CD4-positive, alpha-beta T cell treated with Interleukin-6 at 100 ng/mL for 8 hours (primary cell): ENCODE measurements around the gene GLB1L2.

Experiments used
- DNase-seq: peaks from one replicate; pipeline ENCODE4 v3.0.0-alpha.2; 2020; ENCODE audit warnings: mixed read lengths, low spot score

The GLB1L2 gene

DNA sequence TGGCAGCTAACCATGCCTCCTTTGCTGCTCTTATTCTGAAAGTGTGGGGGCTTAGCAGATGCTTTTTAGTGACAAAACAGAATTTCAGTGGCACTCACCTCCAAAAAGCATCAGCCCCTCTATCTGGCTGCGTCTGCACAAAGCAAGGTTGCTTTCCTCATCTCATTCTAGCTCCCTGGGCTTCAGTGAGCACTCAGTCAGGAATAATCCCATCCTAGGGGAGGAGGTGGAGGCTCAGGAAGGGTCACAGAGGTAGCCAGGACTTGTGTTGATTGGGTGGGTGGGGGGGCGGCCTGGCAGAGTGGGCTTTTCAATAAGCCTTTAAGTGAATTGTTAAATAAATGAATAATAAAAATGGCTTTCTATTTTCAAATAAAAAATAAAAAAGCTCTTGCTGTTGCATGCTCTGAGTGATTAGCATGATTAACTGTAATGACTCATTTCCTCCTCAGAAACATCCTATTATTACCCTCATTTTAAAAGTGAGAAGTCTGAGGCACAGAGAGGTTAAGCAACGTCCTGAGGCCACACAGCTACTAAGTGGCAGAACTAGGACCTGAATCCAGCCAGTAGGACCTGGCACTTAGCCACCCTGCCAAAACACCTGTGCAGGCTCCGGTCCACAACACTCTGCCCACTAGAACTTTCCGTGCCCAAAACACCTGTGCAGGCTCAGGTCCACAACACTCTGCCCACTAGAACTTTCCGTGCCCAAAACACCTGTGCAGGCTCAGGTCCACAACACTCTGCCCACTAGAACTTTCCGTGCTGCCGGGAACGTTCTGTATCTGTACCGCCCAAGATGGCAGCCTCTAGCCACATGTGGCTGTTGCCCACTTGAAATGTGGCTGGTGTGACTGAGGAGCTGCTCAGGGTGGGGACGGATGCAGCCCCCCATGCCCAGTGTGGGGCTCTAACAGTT is 74.7 kb downstream of the GLB1L2 start:
- no peak for DNase-seq

DNA sequence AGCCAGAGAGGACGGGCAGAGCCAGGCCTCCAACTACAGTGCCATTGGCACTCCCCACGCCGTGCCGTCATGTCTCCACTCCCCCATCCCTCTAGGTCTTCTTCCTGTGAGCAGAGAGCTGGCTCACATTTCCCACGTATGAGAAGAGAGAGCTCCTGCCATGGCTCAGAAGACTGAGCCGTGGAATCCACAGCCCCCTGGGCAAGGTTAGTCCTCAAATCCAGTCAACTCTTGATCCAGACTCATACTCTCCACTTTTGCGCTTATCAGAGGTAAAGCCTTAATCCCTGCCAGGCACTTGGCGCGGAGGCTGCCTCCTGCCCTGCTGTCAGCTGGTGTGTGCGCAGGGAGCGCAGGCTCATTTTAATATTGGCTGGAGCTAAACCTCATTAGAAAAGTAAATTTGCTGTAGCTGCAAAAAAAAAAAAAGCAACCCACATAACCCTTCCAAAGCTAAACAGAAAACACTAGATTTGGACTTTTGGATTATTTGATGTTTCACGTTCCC is 75.6 kb downstream of the GLB1L2 start:
- no peak for DNase-seq

DNA sequence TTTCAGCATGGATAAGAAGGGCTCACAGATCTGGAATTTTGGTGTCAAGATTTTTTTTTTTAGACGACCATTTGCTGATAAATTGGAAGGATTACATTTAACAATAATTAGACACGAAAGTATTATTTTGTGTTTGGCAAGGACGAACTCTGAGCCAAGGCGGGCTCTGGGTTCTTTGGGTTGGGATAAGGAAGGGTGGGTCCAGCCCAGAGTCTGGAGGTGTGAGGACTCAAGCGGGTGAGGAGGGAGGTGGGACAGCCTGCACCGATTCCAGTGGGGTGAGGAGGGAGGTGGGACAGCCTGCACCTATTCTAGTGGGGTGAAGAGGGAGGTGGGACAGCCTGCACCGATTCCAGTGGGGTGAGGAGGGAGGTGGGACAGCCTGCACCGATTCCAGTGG is 76.1 kb downstream of the GLB1L2 start:
- no peak for DNase-seq

DNA sequence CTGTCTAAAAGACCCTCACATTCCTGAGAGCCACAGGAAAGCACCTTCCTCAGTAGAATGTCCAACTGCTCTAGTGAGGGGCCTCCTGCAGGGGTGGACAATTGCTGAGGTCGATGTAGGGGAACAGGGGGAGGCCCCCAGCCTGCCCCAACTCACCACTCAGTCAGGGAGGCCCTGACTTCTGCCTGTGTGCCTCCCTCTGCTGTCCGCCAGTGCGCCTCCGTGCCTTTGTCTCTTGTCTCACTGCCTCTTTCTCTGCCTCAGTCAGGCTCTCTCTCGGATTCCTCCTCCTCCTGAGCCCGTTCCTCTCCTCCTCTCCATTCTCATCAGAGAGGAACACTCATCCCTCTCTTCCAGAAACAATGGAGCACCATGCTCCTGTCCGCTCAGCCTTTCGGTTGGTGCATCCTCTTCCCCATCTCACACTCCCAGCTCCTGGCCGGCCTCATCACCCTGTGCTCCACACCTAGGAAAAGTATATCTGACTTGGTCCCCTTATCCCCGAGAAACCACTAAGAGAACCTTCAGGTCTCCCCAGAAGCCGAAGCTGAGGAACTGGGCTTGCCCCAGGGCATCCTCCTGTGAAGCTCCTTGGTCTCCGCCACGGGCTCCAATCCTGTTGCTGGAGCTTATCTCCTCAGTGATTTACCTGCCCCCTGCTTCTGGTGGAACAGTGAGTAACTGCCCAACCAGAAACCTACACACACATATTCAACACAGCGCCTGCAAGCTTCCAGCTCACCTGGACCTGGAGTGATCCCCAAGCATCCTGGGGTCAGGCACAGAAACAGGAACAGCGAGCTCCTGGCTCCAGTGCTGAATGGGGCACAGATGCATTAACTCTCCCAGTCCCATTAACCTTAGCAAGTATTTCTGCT is 78.0 kb downstream of the GLB1L2 start:
- DNase-seq = no peak

DNA sequence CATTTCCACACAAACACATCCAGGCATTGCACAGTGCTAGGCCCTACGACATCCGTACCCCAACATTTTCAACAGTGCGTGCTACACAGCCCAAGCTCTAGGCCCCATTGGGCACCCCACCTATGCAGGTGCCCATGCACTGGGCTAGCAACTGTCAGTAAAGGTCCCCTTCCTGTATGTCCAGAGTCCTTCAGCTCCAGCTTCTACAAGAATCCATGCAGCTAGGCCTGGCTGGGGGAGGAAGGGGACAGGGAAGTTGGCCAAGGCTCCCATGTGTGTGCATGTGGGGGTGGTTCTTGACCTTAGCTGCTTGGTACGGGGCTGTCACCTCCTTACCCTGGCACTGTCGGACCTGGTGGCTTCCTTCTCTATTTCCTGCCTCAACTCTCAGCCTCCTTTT is 79.0 kb downstream of the GLB1L2 start:
- no peak for DNase-seq

DNA sequence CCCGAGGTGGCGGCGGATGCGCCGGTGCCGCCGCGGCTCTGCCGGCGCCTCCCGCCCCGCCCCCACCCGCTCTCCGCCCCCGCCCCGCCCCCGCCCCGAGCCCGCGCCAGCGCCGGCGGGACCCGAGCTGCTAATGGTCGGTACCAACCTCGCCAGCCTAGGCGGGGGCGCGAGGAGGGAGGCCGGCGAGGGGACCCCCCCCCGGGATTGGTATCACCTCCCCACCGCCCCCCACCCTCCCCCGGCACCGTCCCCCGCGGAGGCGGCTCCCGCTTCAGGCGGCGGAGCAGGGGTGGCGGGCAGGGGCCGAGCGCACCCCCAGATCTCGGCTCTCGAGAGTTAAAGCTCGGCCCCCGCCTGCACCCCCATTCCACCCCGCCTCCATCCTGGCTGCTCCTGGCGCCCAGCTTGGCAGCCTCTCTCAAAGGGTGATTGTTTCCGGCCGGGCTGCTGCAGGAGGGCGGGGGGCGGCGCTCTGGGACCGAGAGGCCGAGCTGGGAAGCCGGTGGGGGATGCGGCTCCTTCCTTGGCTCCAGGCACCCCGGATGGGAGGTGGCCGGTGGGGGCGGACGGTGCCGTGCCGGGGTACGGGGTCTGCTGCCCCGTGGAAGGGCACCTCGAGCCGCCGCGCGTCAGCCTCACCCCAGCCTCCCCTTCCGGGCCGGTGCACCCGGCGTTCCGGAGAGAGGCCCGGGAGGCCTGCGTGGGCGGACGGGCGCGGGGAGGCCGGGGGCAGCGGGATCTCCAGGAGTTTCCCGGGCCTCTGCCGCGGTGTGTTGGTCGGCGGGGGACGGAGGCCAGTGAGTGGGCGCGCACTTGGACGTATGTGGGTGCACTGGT is 80.6 kb downstream of the GLB1L2 start, which contains the start of gene B3GAT1:
TSS of gene B3GAT1 (minus strand) at position 40 of the 840 bp plus-strand sequence. CDS start 24,583 bp downstream, outside the sequence.
- no peak for DNase-seq

DNA sequence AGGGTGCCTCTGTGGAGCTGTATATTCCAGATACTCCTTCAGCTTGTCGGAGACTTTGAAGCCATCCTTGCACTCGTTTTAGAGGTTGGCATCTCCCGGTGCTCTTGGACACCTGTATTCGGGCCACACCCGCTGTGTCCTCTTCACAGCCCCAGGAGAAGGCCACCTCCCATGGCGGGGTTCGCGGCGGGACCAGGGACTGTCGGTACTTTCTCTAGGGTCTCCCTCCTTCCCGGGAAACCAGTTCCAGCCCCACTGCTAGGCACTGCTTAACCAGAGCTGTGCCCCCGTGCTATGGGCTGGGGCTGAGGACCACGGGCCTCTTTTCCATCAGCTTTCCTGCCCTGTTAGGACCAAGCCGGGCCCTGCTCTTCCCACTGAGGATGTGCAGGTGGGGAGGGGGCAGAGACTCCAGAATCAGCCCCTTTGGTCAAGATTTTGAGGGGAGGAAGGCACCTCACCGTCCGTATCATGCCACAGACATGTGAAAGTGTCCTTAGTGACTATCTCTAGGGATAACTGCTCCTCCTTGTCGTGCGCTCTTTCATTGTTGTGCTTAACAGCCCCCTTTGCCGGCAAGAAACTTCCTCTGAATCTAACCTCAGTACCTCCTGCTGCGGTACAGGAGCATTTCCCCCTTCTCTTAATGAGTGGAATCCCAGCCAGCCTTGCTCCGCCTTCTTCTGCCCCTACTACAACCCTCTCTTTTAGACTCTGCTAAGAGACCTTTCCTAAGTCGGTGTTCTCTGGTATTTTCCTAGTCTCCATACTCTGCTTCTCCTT is 81.4 kb downstream of the GLB1L2 start:
- no peak for DNase-seq

DNA sequence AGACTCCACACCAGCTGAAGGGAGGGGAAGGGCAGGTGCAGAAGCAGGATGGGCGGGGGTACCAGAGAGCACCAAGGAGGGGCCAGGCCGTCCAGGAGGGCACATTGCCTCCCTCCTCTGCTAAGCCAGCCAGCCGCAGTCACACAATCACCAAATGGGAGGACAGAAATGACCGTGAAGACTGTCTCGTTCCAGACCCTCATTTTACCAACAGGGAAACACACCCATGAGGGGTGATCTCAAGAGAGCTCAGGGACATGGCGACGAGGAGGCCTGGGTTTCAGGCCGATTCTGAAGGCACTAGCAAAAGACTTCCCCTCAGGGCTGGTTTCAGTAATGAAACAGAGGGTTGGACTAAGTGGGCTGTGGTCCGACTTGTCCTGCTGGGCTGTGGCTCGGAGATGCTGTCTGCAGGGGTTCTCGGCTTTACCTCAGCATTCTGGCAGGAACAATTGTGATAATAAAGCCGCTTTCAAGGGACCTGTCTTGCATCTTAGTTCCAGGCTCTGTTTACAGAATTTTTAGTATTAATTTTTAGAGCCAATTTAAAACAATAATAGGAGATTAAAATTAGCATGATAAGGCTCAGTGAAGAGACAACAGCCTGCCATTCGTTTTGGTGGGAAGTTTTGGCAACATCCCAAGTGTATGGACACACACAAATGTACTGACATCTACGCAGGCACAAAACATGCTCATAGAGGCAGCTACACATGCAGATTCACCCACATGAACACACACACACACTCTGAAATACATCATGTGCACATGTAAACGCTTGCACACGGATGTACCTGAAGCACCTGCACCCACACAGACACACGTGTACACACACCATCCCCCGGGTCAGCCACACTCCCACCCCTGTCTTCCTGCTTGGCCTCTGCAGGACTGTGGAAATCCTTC is 82.3 kb downstream of the GLB1L2 start:
- DNase-seq = no peak

DNA sequence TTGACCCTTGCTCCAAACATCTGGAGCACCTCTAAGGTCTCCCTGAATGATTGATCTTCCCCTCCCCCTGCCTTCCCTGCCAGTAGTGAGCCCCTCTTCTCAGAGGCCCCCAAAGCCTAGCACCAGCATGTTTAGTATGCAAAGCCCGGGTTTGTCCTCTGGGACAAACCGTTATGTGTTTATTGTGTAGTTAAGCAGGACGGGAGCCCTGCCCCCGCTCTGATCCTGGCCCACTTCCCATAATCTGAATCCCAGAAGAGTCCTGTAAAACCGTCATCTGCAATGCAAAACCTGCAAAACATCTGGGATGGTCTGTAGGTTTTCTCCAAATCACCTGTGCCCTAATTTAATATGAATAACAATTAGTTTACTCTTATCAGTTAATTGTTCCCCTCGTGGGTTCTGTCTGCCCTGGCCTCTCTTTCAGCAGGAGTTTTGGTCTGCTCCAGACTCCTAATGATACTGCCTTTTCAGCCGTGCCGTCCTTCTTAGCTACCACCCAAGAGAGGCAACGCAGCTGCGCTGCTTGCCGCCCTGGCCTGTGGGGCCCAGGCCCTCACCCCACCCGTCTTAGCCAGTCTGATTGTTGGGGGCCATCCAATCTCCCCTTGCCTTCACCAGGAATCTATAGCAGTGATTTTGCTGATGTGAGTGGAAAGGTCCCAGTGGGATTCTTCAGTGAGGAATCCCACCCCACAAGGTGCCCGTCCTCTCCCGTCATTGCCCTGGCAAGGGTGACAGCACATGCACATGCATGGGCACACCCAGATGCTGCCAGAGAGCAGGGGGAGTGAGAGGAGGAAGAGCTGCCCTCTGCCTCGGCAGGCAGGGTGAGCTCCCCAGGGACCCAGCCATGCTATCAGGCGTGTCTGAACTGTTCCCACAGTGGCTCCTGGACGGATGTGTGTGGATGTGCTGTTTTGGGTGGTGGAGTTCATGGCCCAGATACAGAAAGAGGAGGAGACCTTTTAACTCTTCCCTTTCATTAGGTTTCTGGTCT is 83.3 kb downstream of the GLB1L2 start:
- DNase-seq = no peak

DNA sequence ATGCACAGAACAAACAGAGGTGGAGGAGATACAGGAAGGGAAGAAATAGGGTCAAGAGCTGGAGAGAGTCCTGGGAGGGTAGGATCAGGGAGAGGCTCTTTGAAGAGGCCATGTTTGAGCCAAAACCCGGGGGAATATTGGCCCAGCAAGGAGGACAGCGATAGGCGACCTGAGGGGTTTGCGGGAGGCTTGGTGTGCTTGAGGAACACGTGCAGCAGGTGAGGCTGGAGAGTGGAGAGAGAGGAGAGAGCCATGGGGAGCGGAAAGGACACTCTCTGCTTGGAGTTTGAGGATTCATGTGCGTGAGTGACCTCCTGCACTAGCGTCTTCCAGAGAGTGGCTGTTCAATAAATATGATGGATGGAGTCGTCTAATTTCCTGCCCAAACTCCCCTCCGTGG is 84.9 kb downstream of the GLB1L2 start:
- no peak for DNase-seq

DNA sequence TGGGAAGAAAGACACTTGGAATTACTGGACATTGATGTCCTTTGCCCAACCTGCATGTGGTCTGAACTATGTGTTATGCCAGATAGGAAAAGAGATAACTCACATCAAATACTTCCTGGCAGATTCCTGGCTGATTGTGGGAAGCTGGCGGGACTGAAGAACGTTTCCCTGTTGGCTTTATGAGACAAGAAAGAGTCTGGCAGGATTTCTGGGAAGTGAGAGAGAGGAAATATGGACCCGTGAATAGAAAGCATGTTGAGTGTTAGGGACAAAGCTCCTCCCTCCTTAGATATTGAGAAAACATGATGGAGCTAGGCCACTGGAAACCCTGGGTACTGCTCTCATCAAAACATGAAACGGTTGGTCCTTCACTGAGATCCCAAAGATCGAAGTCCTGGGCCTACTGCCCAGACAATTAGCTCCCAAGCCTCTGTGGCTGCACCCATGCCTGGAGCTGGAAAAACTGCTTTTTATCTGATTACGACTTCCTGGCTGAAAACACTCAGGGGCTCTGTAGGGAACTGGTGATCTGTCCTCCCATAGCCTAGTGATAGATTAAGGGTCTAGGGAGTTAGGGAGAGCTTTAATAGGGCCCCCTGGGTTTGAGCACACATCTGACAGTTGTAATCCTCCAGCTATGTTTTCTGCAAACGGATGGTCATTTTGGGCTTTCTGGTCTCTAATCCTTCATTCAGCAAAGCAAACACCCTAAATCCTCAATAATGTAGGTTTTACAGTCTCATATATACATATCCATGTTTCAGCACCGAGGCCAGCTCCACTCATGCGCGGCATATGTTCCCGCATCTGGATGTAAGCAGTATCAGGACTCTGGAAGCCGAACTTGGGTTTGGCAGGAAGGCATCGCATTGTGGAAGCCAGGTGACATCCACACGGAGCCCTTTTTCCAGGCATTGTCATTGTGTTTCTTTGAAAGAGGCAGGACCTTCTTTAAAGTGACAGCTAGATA is 86.4 kb downstream of the GLB1L2 start:
- DNase-seq = no peak

DNA sequence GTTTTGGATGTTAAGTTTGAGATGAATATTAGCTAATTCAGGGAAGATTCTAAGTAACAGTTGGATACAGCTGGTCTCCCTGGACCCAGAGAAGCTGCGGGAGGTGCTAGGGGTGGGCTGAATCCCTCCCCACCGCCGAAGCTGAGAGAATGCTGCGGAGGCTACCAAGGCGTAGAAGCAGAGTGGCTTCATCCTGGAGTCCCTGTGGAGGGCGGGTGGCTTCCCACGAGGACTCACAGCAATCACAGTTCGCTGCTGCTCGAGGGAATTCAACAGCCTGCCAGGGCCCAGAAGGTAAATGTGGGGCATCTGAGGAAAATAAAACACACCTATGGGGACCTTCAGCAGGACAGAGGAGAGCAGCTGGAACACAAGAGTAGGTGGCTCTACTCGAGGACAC is 91.3 kb downstream of the GLB1L2 start:
- DNase-seq = no peak

DNA sequence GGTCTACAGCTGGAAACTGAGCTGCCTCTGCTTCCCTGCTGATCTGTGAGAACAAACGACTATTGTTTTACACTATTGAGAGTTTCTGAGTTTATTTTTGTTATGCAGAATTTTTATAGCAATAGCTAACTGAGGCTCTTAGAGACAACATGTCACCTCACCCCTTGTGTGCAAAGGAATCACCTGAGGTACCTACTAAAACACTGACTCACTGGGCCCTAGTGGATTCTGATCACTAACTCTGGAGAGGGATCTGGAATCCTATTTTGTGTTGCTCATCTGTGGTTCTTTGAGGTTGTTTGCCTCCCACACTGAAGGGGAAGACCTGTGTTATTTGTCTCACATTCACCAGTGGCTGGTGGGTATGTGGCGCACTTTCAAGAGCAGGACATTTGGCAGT is 93.6 kb downstream of the GLB1L2 start:
- DNase-seq = no peak
